ENCODE measurements around the gene SYNE4. TPM values are rescaled to one million over a fixed set of nuclear protein-coding genes. Genes with fewer than 3 reads are reported as not detected.

SYNE4 gene
- polyA plus RNA-seq (2013, experiment 1 of 2): 8.5 TPM
- 10.1 TPM for polyA plus RNA-seq (2013, experiment 2 of 2)

GRCh38 chr19:36008336-36008978, at the start of gene SYNE4:
TSS of gene SYNE4 (minus strand) at chr19:36008813. CDS start at chr19:36008681, 132 bp downstream.
- H3K36me3 ChIP-seq (ENCODE audit: insufficient read depth, low read length): peaks cover 10% of the 10 kb centered on the region; the same call in 1 of the 2 replicates
- peak within 1 kb of the TSS; percentile 77 for H3K9ac ChIP-seq (ENCODE audit: low read depth, low read length)
- H3K27me3 ChIP-seq (ENCODE audit: insufficient read depth, low read length): no peaks in the 10 kb centered on the region
- peaks cover 6% of the 10 kb centered on the region; the same call in 1 of the 2 replicates for H3K4me1 ChIP-seq (ENCODE audit: insufficient read depth, low read length)
- WGBS: 43% methylated on average over 19 of the region's 19 CpGs
- no peak within 1 kb of the TSS for H3K27ac ChIP-seq (ENCODE audit: low read depth, low read length)
- no peaks in the 10 kb centered on the region for H3K9me3 ChIP-seq (ENCODE audit: insufficient read depth, low read depth, low read length)
- H3K4me3 ChIP-seq (ENCODE audit: low read length): peak within 1 kb of the TSS; percentile 76

GRCh38 chr19:36054733-36055686, 46.4 kb upstream of the SYNE4 start, which contains the start of gene WDR62:
TSS of gene WDR62 (plus strand) at chr19:36054897. CDS start at chr19:36054972, 75 bp downstream.
- peaks cover 11% of the 10 kb centered on the region for H3K4me1 ChIP-seq (ENCODE audit: insufficient read depth, low read length)
- H3K27ac ChIP-seq (ENCODE audit: low read depth, low read length): peak within 1 kb of the TSS; percentile 92
- no peaks in the 10 kb centered on the region for H3K27me3 ChIP-seq (ENCODE audit: insufficient read depth, low read length)
- H3K9ac ChIP-seq (ENCODE audit: low read depth, low read length): peak within 1 kb of the TSS; percentile 74
- H3K4me3 ChIP-seq (ENCODE audit: low read length): peak within 1 kb of the TSS; percentile 75
- WGBS: under 1% methylated on average over 76 of the region's 76 CpGs
- H3K36me3 ChIP-seq (ENCODE audit: insufficient read depth, low read length): peaks cover 24% of the 10 kb centered on the region
- H3K9me3 ChIP-seq (ENCODE audit: insufficient read depth, low read depth, low read length): no peaks in the 10 kb centered on the region

DNA sequence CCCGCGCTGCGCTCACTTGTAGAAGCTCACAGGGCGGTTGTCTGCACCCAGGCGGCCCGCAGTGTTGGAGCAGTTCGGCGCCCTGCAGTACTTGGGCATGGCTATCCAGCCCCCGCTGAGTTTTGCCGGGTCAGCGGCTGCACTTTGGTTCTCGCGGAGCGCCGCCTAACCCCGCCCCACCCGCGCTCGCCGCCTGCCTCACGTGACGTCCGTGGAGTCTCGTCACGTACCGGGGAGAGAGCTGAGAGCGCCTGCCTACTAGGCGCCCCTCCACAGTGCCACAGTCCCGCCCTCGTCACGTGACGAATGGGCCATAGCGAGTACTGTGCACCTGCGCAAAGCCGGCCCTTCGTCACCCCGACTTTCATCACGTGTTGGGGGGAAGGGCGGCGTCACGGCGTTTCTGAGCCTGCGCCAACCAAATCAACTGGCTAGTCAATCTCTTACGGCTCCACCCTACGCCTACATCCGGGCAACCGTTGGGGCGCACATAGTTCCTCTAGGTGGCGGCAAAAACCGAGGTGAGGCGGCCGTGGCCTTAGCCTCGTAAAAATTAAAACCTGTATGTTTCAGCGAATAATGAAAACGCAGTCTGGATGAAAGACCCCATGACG, 45.6 kb upstream of the SYNE4 start, which contains the start of gene THAP8:
THAP8 (minus strand) TSS at position 167 of the 614 bp plus-strand sequence; CDS start at position 99, 68 bp downstream.
- Histone ChIP-seq H3K36me3 (ENCODE audit: insufficient read depth, low read length) (peaks cover 16% of the 10 kb centered on the region), H3K4me3 (ENCODE audit: low read length) (peak within 1 kb of the TSS; percentile 75), H3K9ac (ENCODE audit: low read depth, low read length) (peak within 1 kb of the TSS; percentile 74), H3K4me1 (ENCODE audit: insufficient read depth, low read length) (peaks cover 11% of the 10 kb centered on the region), H3K27ac (ENCODE audit: low read depth, low read length) (peak within 1 kb of the TSS; percentile 92), H3K27me3 (ENCODE audit: insufficient read depth, low read length) (no peaks in the 10 kb centered on the region), H3K9me3 (ENCODE audit: insufficient read depth, low read depth, low read length) (no peaks in the 10 kb centered on the region)
- under 1% methylated on average over 56 of the region's 56 CpGs for WGBS

DNA sequence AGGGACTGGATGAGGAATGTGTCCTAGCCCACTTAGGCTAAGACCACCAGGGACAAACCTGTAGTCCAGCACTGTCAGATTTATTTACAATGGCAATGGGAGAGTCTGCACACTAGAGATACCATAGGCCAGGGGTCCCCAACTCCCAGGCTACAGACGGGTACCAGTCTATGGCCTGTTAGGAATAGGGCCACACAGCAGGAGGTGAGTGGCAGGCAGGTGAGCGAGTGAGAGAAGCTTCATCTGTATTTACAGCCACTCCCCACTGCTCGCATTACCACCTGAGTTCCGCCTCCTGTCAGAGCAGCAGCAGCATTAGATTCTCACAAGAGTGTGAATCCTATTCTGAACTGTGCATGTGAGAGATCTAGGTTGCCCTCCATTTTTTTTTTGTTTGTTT, 43.0 kb upstream of the SYNE4 start:
- Histone ChIP-seq H3K27ac (ENCODE audit: low read depth, low read length) (no peak overlapping the region), H3K4me3 (ENCODE audit: low read length) (no peak overlapping the region), H3K36me3 (ENCODE audit: insufficient read depth, low read length) (no peaks in the 10 kb centered on the region), H3K9me3 (ENCODE audit: insufficient read depth, low read depth, low read length) (no peaks in the 10 kb centered on the region), H3K4me1 (ENCODE audit: insufficient read depth, low read length) (peaks cover 11% of the 10 kb centered on the region), H3K9ac (ENCODE audit: low read depth, low read length) (no peak overlapping the region), H3K27me3 (ENCODE audit: insufficient read depth, low read length) (no peaks in the 10 kb centered on the region)
- 56% methylated on average over 4 of the region's 4 CpGs for WGBS

- Histone ChIP-seq H3K9me3 (ENCODE audit: insufficient read depth, low read depth, low read length) (no peaks in the 10 kb centered on the region), H3K9ac (ENCODE audit: low read depth, low read length) (no peak overlapping the region), H3K27me3 (ENCODE audit: insufficient read depth, low read length) (no peaks in the 10 kb centered on the region), H3K36me3 (ENCODE audit: insufficient read depth, low read length) (no peaks in the 10 kb centered on the region), H3K27ac (ENCODE audit: low read depth, low read length) (no peak overlapping the region), H3K4me1 (ENCODE audit: insufficient read depth, low read length) (peaks cover 9% of the 10 kb centered on the region), H3K4me3 (ENCODE audit: low read length) (no peak overlapping the region)
- WGBS: 11% methylated on average over 3 of the region's 3 CpGs
Observed at GRCh38 chr19:36051236-36051635, 42.6 kb upstream of the SYNE4 start.

GRCh38 chr19:36049080-36049698, 40.6 kb upstream of the SYNE4 start:
- Histone ChIP-seq H3K27ac (ENCODE audit: low read depth, low read length) (no peak overlapping the region), H3K9ac (ENCODE audit: low read depth, low read length) (no peak overlapping the region), H3K27me3 (ENCODE audit: insufficient read depth, low read length) (no peaks in the 10 kb centered on the region), H3K9me3 (ENCODE audit: insufficient read depth, low read depth, low read length) (no peaks in the 10 kb centered on the region), H3K36me3 (ENCODE audit: insufficient read depth, low read length) (no peaks in the 10 kb centered on the region), H3K4me3 (ENCODE audit: low read length) (no peak overlapping the region), H3K4me1 (ENCODE audit: insufficient read depth, low read length) (peaks cover 4% of the 10 kb centered on the region; the same call in 1 of the 2 replicates)
- WGBS: 83% methylated on average over 2 of the region's 4 CpGs

- H3K4me1 ChIP-seq (ENCODE audit: insufficient read depth, low read length): no peaks in the 10 kb centered on the region
- H3K9ac ChIP-seq (ENCODE audit: low read depth, low read length): no peak overlapping the region
- H3K9me3 ChIP-seq (ENCODE audit: insufficient read depth, low read depth, low read length): no peaks in the 10 kb centered on the region
- H3K36me3 ChIP-seq (ENCODE audit: insufficient read depth, low read length): no peaks in the 10 kb centered on the region
- no peak overlapping the region for H3K27ac ChIP-seq (ENCODE audit: low read depth, low read length)
- no peaks in the 10 kb centered on the region for H3K27me3 ChIP-seq (ENCODE audit: insufficient read depth, low read length)
- H3K4me3 ChIP-seq (ENCODE audit: low read length): no peak overlapping the region
Observed at GRCh38 chr19:36047835-36048234, 39.2 kb upstream of the SYNE4 start.

DNA sequence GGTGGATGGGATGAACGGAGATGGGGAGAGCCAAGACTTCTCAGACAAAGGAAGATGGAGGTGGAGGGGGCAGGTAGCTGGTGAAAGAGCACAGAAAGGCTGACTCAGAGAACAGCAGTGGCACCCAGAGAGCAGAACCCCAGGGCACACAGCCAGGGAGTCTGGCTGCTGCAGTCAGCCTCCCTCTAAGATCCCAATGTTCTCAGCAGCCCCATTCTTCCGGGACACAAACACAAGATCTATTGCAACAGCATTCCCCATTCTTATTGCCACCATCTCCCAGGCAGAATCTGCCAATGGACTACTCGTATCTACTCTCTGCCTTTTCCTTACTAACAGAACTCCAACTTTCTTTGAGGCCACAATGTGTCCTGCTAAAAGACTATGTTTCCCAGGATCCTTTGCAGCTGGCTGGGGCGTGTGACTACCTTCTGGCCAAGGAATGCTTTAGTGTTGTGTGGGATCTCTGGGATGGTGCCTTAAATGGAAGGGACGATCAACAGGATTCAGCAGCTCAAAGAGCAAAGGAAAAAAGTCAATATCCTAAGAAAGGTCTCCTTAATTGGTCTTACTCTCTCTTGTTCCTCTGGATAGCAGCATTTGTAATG, 37.9 kb upstream of the SYNE4 start:
- no peaks in the 10 kb centered on the region for H3K27me3 ChIP-seq (ENCODE audit: insufficient read depth, low read length)
- H3K4me1 ChIP-seq (ENCODE audit: insufficient read depth, low read length): peaks cover 3% of the 10 kb centered on the region
- H3K4me3 ChIP-seq (ENCODE audit: low read length): no peak overlapping the region
- no peaks in the 10 kb centered on the region for H3K9me3 ChIP-seq (ENCODE audit: insufficient read depth, low read depth, low read length)
- H3K27ac ChIP-seq (ENCODE audit: low read depth, low read length): no peak overlapping the region
- H3K36me3 ChIP-seq (ENCODE audit: insufficient read depth, low read length): no peaks in the 10 kb centered on the region
- H3K9ac ChIP-seq (ENCODE audit: low read depth, low read length): no peak overlapping the region
- 80% methylated on average over 5 of the region's 5 CpGs for WGBS

DNA sequence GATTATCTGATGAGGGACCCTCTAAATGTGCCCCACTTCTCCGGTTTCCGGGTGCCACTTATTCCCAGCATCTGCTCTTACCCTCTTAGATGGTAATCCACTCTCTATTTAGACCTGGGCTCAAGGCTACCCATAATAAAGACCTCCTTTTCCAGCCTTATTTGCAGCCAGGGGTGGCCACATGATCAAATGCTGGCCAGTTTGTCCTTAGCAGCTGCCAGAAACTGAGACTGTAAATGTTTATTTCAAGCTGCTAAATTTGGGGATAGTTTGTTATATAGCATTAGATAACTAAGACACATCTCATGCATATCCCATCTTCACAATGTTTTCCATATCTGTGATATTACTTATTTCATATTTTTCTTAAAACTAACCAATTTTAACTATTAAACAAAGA, 35.3 kb upstream of the SYNE4 start:
- H3K9ac ChIP-seq (ENCODE audit: low read depth, low read length): no peak overlapping the region
- WGBS: 98% methylated on average over 2 of the region's 2 CpGs
- no peak overlapping the region for H3K27ac ChIP-seq (ENCODE audit: low read depth, low read length)
- H3K9me3 ChIP-seq (ENCODE audit: insufficient read depth, low read depth, low read length): no peaks in the 10 kb centered on the region
- H3K36me3 ChIP-seq (ENCODE audit: insufficient read depth, low read length): no peaks in the 10 kb centered on the region
- no peaks in the 10 kb centered on the region for H3K27me3 ChIP-seq (ENCODE audit: insufficient read depth, low read length)
- no peak overlapping the region for H3K4me3 ChIP-seq (ENCODE audit: low read length)
- peaks cover 7% of the 10 kb centered on the region for H3K4me1 ChIP-seq (ENCODE audit: insufficient read depth, low read length)

- Histone ChIP-seq H3K36me3 (ENCODE audit: insufficient read depth, low read length) (no peaks in the 10 kb centered on the region), H3K27ac (ENCODE audit: low read depth, low read length) (no peak overlapping the region), H3K4me3 (ENCODE audit: low read length) (no peak overlapping the region), H3K27me3 (ENCODE audit: insufficient read depth, low read length) (no peaks in the 10 kb centered on the region), H3K9me3 (ENCODE audit: insufficient read depth, low read depth, low read length) (no peaks in the 10 kb centered on the region), H3K4me1 (ENCODE audit: insufficient read depth, low read length) (peaks cover 7% of the 10 kb centered on the region), H3K9ac (ENCODE audit: low read depth, low read length) (no peak overlapping the region)
- WGBS: 34% methylated on average over 3 of the region's 3 CpGs
Observed at GRCh38 chr19:36041831-36042230, 33.2 kb upstream of the SYNE4 start.

All from HUES64 (cell line).